Left lobe of liver (tissue), 2 donors: Measurements from ENCODE around the gene CRTC3. TPM values are rescaled to one million over a fixed set of nuclear protein-coding genes. Genes with fewer than 3 reads are reported as not detected.
"Not testable (repeated sequence)": the region's sequence is repeated elsewhere in the genome, so short reads cannot be mapped to it uniquely, and the experiment has no call there.

Experiments used
- ATAC-seq: fragments of 200-7000 bp; cut with Tn5 transposase; one replicate; pipeline ENCODE4 v1.9.1; 2020; ENCODE audit warnings: mild to moderate bottlenecking, moderate library complexity
- DNase-seq: peaks from one replicate; pipeline ENCODE4 v3.0.0-alpha.2; 2020; ENCODE audit warnings: low spot score
- total RNA-seq: library from RNA; stranded (reverse); gene quantifications from one replicate; pipeline ENCODE4 v1.2.1, GENCODE V29; 2021
- donor health status: DM: no; HTN: no; CAD: no; lungs with moderate emphysema.
- donor health status: DM: no; HTN: yes; CAD: no.

The CRTC3 gene
- total RNA-seq, 1 donor from 2014 or later: 14.7 TPM

GRCh38 chr15:90618330-90619125 lies 88.8 kb downstream of the CRTC3 start:
- no peak for ATAC-seq
- DNase-seq: no peak

- no peak for ATAC-seq
- DNase-seq: no peak
These were observed 89.7 kb downstream of the CRTC3 start for GRCh38 chr15:90619468-90619867.

- no peak for DNase-seq
- no peak for ATAC-seq
These were observed 90.2 kb downstream of the CRTC3 start for GRCh38 chr15:90619939-90620338.

- ATAC-seq (no peak), DNase-seq (no peak)
These were observed 90.8 kb downstream of the CRTC3 start for GRCh38 chr15:90620379-90621067.

GRCh38 chr15:90623854-90624253 lies 94.1 kb downstream of the CRTC3 start:
- no peak for ATAC-seq
- no peak for DNase-seq

- no peak for DNase-seq
- no peak for ATAC-seq
These were observed 94.7 kb downstream of the CRTC3 start for GRCh38 chr15:90624278-90624981.

- ATAC-seq: no peak
- no peak for DNase-seq
These were observed 95.3 kb downstream of the CRTC3 start for GRCh38 chr15:90625037-90625436.

GRCh38 chr15:90629217-90629616 lies 99.5 kb downstream of the CRTC3 start:
- DNase-seq (no peak), ATAC-seq (no peak)

GRCh38 chr15:90633360-90633759 lies 103.6 kb downstream of the CRTC3 start:
- ATAC-seq (no peak), DNase-seq (no peak)

- ATAC-seq, DNase-seq: not testable (repeated sequence)
These were observed 107.3 kb downstream of the CRTC3 start for GRCh38 chr15:90636993-90637392.

GRCh38 chr15:90637693-90638092 lies 108.0 kb downstream of the CRTC3 start:
- no peak for ATAC-seq

GRCh38 chr15:90638201-90638691 lies 108.5 kb downstream of the CRTC3 start:
- DNase-seq (no peak), ATAC-seq (no peak)

More at GRCh38 chr15:90637693-90638092, 108.0 kb downstream of the CRTC3 start:
- DNase-seq: no peak

GRCh38 chr15:90638963-90639362 lies 109.2 kb downstream of the CRTC3 start:
- DNase-seq: no peak
- ATAC-seq: no peak

- ATAC-seq (no peak), DNase-seq (no peak)
These were observed 111.1 kb downstream of the CRTC3 start for GRCh38 chr15:90640862-90641261.

- ATAC-seq (no peak), DNase-seq (no peak)
These were observed 112.1 kb downstream of the CRTC3 start for GRCh38 chr15:90641581-90642463.

- DNase-seq (no peak), ATAC-seq (peak; percentile 13)
These were observed 113.0 kb downstream of the CRTC3 start for GRCh38 chr15:90642464-90643300.

- DNase-seq: no peak
- ATAC-seq: no peak
These were observed 113.5 kb downstream of the CRTC3 start for GRCh38 chr15:90643301-90643632.

- DNase-seq: no peak
- no peak for ATAC-seq
These were observed 114.8 kb downstream of the CRTC3 start for GRCh38 chr15:90644526-90644925.

- no peak for DNase-seq
- no peak for ATAC-seq
These were observed 115.4 kb downstream of the CRTC3 start for GRCh38 chr15:90644952-90645725.
